HG03045 (cell line): ENCODE results near the gene KAT8.
"Not testable (repeated sequence)": the region's sequence is repeated elsewhere in the genome, so short reads cannot be mapped to it uniquely, and the experiment has no call there.

Experiments
- ATAC-seq: cut with Tn5 transposase; IDR thresholded peaks from one replicate; pipeline ENCODE4 v1.9.1; 2021; ENCODE audit warnings: mild to moderate bottlenecking, moderate library complexity; ENCODE audit not compliant: unreplicated experiment

The KAT8 gene

DNA sequence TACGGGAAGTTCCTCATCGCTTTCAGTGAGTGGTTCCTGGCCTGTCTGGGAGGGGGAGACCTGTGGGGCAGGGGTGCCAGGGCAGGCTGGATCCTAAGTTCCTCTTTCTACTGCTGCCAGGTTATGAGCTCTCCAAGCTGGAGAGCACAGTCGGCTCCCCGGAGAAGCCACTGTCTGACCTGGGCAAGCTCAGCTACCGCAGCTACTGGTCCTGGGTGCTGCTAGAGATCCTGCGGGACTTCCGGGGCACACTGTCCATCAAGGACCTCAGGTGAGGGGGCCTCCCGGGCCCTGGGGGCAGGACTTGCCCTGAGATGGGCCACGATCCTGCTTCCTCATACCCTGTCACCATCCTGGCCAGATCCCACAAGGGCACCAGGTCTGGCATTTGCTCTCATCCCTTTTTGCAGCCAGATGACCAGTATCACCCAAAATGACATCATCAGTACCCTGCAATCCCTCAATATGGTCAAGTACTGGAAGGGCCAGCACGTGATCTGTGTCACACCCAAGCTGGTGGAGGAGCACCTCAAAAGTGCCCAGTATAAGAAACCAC is 12.9 kb downstream of the KAT8 start:
- no peak for ATAC-seq

DNA sequence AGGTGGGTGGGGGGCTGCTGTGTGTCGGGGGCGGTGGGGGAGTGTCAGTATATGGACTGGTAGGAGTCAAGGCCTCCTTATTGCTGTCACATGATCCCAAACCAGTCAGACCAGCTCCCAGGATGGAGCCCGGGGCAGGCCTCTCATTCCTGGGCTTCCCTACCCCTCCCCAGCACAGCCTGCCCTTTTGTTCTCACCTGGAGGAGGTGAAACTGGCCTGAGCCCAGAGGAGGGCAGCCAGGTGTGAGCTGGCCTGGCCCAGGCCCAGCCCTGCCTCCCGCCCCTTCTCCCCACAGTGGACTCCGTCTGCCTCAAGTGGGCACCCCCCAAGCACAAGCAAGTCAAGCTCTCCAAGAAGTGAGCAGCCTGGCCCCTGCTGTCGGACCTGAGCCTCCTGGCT is 13.4 kb downstream of the KAT8 start:
- ATAC-seq, result no peak

DNA sequence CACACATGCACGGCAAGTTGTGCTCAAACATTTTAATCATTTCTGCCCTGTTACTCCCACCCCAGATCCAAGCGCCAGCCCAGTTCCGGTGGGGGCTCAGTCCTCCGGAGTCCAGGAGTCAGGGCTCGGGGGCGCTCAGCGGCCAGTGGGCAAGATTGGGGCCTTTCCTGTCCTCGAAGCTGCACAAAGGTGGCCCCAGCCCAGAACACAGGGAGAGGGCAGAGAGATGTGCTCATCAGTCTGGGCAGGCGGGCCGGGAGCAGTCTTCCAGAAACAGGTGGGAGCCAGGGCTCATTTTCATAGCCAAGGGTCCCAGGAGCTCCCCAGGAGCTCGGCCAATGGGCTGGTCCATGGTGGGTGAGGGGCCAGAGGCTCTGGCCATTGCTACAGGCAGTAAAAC is 14.0 kb downstream of the KAT8 start:
- no peak for ATAC-seq

DNA sequence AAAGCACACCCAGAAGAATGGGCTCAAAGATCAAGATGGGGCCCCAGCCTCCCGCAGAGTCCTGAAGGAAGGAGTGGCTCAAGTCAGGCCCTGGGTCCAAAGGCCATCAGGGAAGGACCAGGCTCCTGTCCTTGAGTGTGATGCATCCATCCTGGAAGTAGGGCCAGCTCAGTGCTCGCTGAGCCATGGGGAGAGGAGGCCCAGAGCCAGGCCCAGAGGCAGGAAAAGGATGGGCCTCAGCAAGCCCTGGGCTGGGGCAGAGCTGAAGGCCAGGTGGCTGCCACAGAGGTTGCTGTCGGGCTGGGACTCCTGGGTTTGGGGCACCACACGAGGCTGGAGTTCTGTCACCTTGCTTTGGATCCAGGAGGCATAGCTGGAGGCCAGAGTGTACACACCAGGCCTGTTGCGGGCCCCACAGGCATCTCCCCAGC is 14.4 kb downstream of the KAT8 start:
- ATAC-seq, result no peak

GRCh38 chr16:31132303-31132979 is 15.0 kb downstream of the KAT8 start:
- ATAC-seq, result no peak

GRCh38 chr16:31133046-31133501 is 15.6 kb downstream of the KAT8 start:
- ATAC-seq, result no peak

GRCh38 chr16:31134091-31134571 is 16.7 kb downstream of the KAT8 start:
- no peak for ATAC-seq

DNA sequence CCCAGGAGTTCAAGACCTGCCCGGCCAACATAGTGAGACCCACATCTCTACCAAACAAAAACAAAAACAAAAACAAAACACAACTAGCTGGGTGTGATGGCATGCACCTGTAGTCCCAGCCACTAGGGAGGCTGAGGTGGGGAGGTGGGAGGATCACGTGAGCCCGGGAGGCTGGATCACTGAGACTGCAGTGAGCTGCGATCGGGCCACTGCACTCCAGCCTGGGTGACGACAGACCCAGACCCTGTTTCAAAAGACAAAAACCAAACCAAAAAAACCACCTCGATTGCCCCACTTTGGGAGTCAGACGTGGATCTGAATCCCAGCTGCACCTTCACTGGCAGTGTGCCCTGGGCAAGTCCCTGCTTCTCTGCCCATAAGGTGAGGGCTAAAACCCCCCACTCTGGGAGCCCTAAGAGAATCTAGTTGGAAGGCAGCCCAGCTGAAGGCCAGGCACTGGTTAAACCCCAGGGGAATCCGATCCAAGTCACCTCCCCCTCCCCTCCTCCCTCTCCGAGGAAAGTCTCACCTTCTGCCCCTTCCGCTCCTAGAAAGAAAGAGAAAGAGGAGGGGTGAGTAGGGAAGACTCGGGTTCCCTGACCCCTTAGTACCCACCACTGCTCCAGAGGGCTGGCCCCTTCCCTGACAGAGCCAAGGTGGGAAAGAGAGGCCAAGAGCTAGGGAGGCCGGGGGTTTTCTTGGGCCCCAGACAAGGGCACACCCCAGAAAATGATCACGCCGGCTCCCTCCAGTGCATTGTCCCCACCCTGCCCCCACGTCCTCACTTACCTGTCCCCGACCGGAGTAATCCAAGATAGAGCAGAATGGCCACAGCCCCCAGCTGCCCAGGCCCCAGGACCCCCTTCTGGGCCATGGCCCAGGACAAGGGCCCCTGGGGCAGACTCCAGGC is 17.4 kb downstream of the KAT8 start:
- no peak for ATAC-seq

DNA sequence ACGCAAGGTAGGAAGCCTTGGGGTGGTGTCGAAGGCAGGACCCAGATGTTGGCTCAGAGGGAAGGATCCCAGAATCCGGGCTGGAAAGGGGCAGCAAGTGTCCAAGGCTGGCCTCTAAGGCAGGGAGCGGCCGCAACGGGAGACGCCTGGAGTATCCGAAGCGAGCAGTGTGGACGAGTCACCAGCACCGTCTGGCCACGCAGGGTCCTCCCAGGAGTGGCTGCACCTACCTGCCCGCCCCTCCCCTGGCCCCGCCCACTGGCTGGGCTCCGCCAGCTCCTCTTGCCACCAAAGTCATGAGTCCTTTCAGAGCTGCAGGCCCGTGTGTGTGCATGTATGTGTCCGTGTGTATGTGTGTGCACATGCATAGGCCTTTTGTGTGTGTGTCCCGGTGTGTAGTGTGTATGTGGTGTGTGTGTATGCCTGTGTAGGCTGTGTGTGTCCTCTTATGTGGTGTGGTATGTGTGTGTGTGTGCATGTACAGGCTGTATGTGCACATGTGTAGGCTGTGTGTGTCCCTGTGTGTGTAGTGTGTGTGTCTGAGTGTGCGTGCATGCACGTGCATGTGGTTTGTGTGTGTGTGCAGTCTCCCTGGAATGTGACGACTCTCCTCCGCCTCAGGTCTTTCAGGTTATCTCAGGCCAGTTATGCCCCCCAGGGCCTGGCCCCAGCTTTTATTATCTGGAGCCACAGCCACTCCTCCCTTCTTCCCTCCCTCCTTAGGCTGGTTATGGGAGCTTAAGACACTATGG is 18.2 kb downstream of the KAT8 start, which contains the start of gene PRSS8:
TSS of gene PRSS8 (minus strand) at position 193 of the 752 bp plus-strand sequence. CDS start 229 bp downstream, outside the sequence.
- no peak for ATAC-seq

DNA sequence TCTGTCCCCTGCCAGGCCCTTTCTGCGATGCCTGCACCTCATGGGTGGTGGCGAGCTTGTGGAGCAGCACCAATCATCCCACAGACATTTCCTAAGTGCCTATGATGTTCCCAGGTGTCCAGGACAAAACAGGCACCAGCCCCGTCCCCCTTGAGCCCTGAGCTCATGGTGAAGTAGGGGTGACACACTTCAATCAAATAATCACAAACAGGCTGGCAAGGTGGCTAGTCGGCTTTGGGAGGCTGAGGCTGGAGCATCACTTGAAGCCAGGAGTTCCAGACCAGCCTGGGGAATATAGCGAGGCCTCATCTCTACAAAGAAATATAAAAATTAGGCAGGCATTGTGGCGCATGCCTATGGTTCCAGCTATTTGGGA is 18.8 kb downstream of the KAT8 start:
- no peak for ATAC-seq

GRCh38 chr16:31136822-31137499 is 19.5 kb downstream of the KAT8 start:
- ATAC-seq, result not testable (repeated sequence)

GRCh38 chr16:31138621-31139578 is 21.4 kb downstream of the KAT8 start:
- no peak for ATAC-seq

GRCh38 chr16:31141071-31141469 is 23.6 kb downstream of the KAT8 start:
- ATAC-seq, result not testable (repeated sequence)

DNA sequence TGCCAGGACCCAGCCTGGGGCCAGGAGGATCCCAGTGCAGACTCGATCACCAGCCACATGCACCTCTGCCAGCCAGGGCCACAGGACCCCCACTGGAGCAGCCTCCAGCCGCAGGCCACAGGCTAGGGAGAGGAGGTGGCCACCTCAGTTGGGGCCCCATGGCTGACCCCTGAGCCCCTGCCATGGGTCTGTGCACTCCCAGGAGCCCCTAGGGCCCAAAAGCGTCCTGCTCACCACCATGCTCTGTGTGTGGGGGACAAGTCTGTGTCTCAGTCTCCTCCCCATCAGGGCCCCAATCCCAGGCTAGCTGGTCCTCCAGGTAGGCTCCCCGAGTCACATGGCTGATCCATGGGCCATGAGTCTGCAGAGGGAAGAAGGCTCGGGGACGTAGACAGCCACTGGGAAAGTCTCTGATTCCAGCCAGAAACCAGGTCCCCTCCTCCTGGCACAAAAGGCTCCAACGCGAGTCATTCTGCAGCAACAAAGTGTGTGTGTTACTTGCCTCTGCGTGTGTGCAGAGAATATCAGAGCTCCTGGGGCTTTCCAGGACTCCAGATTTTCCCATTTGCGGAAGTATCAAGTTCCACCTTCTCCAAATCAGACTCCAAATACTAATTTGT is 24.1 kb downstream of the KAT8 start:
- ATAC-seq, result no peak

DNA sequence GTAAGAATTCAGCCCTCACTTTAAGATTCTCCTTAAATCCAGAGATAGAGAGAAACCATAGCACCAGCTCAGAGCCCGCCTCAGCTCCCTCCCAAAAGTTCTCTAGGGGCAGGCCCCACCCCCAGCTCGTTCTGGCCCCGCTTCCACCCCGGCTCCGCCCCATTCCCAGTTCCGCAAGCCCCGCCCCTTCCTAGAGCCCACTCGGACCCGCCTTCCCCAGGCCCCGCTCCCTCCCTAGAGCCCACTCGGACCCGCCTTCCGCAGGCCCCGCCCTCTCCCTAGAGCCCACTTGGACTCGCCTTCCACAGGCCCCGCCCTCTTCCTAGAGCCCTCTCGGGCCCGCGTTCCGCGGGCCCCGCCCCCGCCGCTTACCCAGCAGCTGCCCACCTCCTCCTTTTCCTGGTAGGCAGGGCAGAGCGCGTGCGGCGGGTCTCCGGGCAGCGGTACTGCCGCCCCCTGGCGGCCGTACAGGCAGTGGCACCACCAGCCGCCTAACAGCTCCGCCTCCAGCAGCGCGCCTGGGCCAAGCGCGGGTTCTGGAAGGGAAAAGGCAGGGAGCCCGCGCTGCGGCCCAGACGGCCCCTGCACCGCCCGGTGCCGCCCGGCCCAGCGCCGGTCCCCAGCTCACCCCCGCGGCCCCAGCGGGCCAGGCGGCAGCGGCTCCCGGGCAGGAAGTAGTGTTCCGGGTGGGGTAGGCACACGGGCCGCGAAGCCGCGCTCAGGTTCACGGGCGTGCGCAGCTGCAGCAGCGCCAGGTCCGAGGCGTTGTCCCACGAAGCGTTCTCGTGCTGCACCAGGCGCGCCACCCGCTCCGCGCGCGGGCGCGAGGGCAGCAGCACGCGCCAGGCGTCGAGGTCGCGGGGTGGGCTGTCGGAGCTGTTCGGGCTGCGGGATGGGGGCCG is 24.9 kb downstream of the KAT8 start:
- peak; percentile 81 for ATAC-seq

GRCh38 chr16:31143011-31143693 is 25.7 kb downstream of the KAT8 start:
- ATAC-seq, result no peak

DNA sequence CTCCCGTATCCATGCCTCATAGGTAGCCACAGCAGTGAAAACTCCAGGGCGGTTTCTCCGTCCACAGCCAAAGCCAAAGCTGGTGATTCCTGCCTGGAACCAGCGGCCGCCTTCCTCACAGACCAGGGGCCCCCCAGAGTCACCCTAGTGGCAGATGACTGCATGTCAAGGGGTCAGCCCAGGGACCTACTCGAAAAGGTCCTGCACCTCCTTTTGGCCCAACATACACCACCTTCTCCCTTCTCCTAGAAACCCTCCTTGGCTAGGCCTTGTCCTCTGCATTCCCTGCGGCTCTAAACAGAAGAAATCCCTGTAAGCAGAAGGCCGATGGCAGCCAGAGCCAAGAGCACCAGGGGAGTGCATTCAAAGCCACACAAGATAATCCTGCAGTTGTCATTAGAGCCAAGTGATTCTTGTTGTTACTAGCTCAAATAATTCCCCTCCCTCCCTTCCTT is 26.3 kb downstream of the KAT8 start:
- ATAC-seq, result no peak
